DMS79 (cell line): ENCODE measurements around the gene TLR4.

Source experiments
- DNase-seq: peaks from one replicate; lab custom pipeline; 2025; lab: John Stamatoyannopoulos, UW

Gene TLR4

GRCh38 chr9:117704024-117704575 is at the start of gene TLR4:
Gene TLR4 (plus strand): TSS chr9:117704403. CDS start chr9:117704473, 70 bp downstream.
- no peak for DNase-seq

- no peak for DNase-seq
Observed at GRCh38 chr9:117656002-117656401, 48.2 kb upstream of the TLR4 start.

GRCh38 chr9:117662651-117663050 is 41.6 kb upstream of the TLR4 start:
- DNase-seq = no peak

- DNase-seq = no peak
Observed at GRCh38 chr9:117664419-117664818, 39.8 kb upstream of the TLR4 start.

- no peak for DNase-seq
Observed at GRCh38 chr9:117665601-117666385, 38.4 kb upstream of the TLR4 start.

GRCh38 chr9:117671468-117671867 is 32.7 kb upstream of the TLR4 start:
- DNase-seq = no peak

- DNase-seq = no peak
Observed at GRCh38 chr9:117672369-117672768, 31.8 kb upstream of the TLR4 start.

- DNase-seq = no peak
Observed at GRCh38 chr9:117677572-117677971, 26.6 kb upstream of the TLR4 start.

- DNase-seq = no peak
Observed at GRCh38 chr9:117678871-117679270, 25.3 kb upstream of the TLR4 start.

- DNase-seq = no peak
Observed at GRCh38 chr9:117679416-117679815, 24.8 kb upstream of the TLR4 start.

- no peak for DNase-seq
Observed at GRCh38 chr9:117681888-117682287, 22.3 kb upstream of the TLR4 start.

GRCh38 chr9:117682955-117683710 is 21.1 kb upstream of the TLR4 start:
- no peak for DNase-seq

GRCh38 chr9:117687532-117687931 is 16.7 kb upstream of the TLR4 start:
- DNase-seq = no peak

- no peak for DNase-seq
Observed at GRCh38 chr9:117691367-117691766, 12.8 kb upstream of the TLR4 start.

GRCh38 chr9:117696154-117696553 is 8.0 kb upstream of the TLR4 start:
- DNase-seq = no peak

GRCh38 chr9:117697046-117697445 is 7.2 kb upstream of the TLR4 start:
- no peak for DNase-seq

- no peak for DNase-seq
Observed at GRCh38 chr9:117703537-117703936, 666 bp upstream of the TLR4 start.

GRCh38 chr9:117704597-117704996 is 394 bp downstream of the TLR4 start:
- no peak for DNase-seq

- no peak for DNase-seq
Observed at GRCh38 chr9:117705386-117705785, 1.2 kb downstream of the TLR4 start.

GRCh38 chr9:117706421-117707116 is 2.4 kb downstream of the TLR4 start:
- DNase-seq = no peak

- no peak for DNase-seq
Observed at GRCh38 chr9:117707561-117707960, 3.4 kb downstream of the TLR4 start.

- DNase-seq = no peak
Observed at GRCh38 chr9:117709936-117710335, 5.7 kb downstream of the TLR4 start.
